ENCODE results near the gene SIGLECL1.
A peak's percentile ranks its signal among the peaks of the same experiment; 100 is the strongest.

SIGLECL1 gene

GRCh38 chr19:51242881-51243630 is 7.8 kb upstream of the SIGLECL1 start:
- no peak overlapping the region for H3K4me3 ChIP-seq (ENCODE audit: low read depth, low read length)
- peak; percentile 64 for DNase-seq (ENCODE audit: low read depth)
- no peak for TF ChIP-seq POLR2A (IDR thresholded peaks at IDR 0.05; ENCODE audit: extremely low read depth, insufficient read length)
- TF ChIP-seq MYC (IDR thresholded peaks at IDR 0.05; ENCODE audit: low read depth, low read length), result no peak
- no peak for TF ChIP-seq MAX (IDR thresholded peaks at IDR 0.05; ENCODE audit: low read depth, low read length)
- no peak for TF ChIP-seq CTCF (IDR thresholded peaks at IDR 0.05; ENCODE audit: low read depth, low read length)

GRCh38 chr19:51246164-51246552 is 4.7 kb upstream of the SIGLECL1 start:
- DNase-seq (ENCODE audit: low read depth), result peak; percentile 96

GRCh38 chr19:51247972-51248590 is 2.8 kb upstream of the SIGLECL1 start:
- no peak for DNase-seq (ENCODE audit: low read depth)
- TF ChIP-seq POLR2A (IDR thresholded peaks at IDR 0.05; ENCODE audit: extremely low read depth, insufficient read length) (no peak), MAX (IDR thresholded peaks at IDR 0.05; ENCODE audit: low read depth, low read length) (no peak), MYC (IDR thresholded peaks at IDR 0.05; ENCODE audit: low read depth, low read length) (no peak), CTCF (IDR thresholded peaks at IDR 0.05; ENCODE audit: low read depth, low read length) (no peak)
- H3K4me3 ChIP-seq (ENCODE audit: low read depth, low read length), result no peak overlapping the region

More at GRCh38 chr19:51246164-51246552, 4.7 kb upstream of the SIGLECL1 start:
- no peak for TF ChIP-seq POLR2A (IDR thresholded peaks at IDR 0.05; ENCODE audit: extremely low read depth, insufficient read length)
- TF ChIP-seq CTCF (IDR thresholded peaks at IDR 0.05; ENCODE audit: low read depth, low read length), result no peak
- peak; percentile 42 for TF ChIP-seq MYC (IDR thresholded peaks at IDR 0.05; ENCODE audit: low read depth, low read length)
- peak; percentile 64 for TF ChIP-seq MAX (IDR thresholded peaks at IDR 0.05; ENCODE audit: low read depth, low read length)
- H3K4me3 ChIP-seq (ENCODE audit: low read depth, low read length), result no peak overlapping the region

GRCh38 chr19:51251468-51251820 is 564 bp downstream of the SIGLECL1 start:
- no peak overlapping the region for H3K4me3 ChIP-seq (ENCODE audit: low read depth, low read length)
- TF ChIP-seq MYC (IDR thresholded peaks at IDR 0.05; ENCODE audit: low read depth, low read length), result no peak
- TF ChIP-seq CTCF (IDR thresholded peaks at IDR 0.05; ENCODE audit: low read depth, low read length), result no peak
- TF ChIP-seq POLR2A (IDR thresholded peaks at IDR 0.05; ENCODE audit: extremely low read depth, insufficient read length), result no peak
- TF ChIP-seq MAX (IDR thresholded peaks at IDR 0.05; ENCODE audit: low read depth, low read length), result no peak
- DNase-seq (ENCODE audit: low read depth), result no peak

- no peak for DNase-seq (ENCODE audit: low read depth)
- no peak for TF ChIP-seq MYC (IDR thresholded peaks at IDR 0.05; ENCODE audit: low read depth, low read length)
- TF ChIP-seq MAX (IDR thresholded peaks at IDR 0.05; ENCODE audit: low read depth, low read length), result no peak
- TF ChIP-seq POLR2A (IDR thresholded peaks at IDR 0.05; ENCODE audit: extremely low read depth, insufficient read length), result no peak
- no peak for TF ChIP-seq CTCF (IDR thresholded peaks at IDR 0.05; ENCODE audit: low read depth, low read length)
- H3K4me3 ChIP-seq (ENCODE audit: low read depth, low read length), result no peak overlapping the region
Measured at GRCh38 chr19:51252306-51253079, 1.6 kb downstream of the SIGLECL1 start.
